Limb (tissue), 2 donors: ENCODE measurements around the gene NCKAP5.

ENCODE experiments used
- DNase-seq, 2 donors: peaks; one replicate each; pipeline ENCODE4 v3.0.0-alpha.2; 2016; ENCODE audit errors: extremely low spot score in 2 of 2

NCKAP5 gene

DNA sequence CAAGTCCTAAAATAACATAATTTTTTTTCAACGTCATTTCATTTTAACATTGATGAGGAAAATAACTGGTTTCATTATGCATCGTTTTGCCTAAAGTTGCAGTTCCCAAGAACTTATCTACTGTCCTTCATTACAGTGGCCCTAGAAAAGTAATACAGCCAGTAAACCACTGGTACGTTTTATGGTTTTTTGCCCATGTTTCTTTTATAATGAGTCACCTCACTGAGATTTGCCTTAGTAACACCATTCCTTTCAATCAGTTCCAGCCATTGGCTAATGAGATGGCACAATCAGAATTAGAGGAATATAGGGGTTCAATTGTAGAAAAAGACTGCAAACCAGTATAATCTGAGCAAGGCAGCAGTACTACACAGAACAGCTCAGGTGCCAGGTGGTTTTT lies 475.7 kb downstream of the NCKAP5 start:
- DNase-seq: no peak

- DNase-seq: no peak
These were observed 477.9 kb downstream of the NCKAP5 start for GRCh38 chr2:133090358-133090757.

DNA sequence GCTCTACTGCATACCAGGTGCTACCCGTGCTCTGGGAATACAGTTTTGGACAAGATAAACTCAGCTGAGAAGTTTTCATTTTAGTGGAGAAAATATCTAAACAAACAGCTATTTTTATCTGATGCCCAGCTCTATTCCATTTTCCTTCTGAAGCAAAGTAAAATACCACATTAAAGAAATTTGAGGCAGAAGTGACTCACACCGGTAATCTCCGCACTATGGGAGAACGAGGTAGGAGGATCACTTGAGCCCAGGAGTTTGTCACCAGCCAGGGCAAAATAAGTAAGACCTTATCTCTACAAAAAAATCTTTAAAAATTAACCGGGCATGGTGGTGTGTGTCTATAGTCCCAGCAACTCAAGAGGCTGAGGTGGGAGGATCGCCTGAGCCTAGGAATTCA lies 482.1 kb downstream of the NCKAP5 start:
- DNase-seq: no peak

GRCh38 chr2:133085646-133086045 lies 482.6 kb downstream of the NCKAP5 start:
- DNase-seq: no peak

DNA sequence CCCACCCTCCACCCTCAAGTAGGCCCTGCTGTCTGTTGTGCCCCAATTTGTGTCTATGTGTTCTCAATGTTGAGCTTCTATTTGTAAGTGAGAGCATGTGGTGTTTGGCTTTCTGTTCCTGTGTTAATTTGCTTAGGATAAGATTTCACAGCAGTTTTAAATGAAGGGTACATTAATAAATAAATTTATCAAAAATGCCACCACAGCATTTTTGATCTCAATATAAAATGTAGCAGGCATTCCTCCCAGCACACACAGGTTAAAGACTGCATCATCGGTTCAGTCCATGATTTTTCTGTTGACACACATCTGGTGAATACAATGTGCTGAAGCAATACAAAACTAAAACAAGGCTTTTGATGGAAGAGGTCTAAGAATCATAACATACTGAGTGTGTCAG lies 486.2 kb downstream of the NCKAP5 start:
- no peak for DNase-seq

DNA sequence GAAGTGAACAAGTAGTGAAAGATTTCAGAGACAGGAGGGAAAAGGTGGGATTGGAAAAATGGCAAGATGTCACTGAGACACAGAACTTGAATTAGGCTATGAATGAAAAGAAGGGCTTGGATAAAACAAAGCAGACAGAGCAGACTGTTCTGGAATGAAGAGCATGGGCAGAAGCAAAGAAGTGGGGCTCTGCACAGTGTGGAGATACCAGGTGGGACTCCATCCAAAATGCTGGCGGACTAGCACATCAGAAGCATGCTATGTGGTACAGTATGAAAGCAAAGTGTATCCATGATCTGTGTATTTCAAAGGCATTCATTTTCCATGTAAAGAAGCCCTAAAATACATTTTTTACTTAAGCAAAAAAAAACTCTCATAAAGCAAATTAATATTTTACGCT lies 487.4 kb downstream of the NCKAP5 start:
- no peak for DNase-seq

GRCh38 chr2:133078667-133079411 lies 489.4 kb downstream of the NCKAP5 start:
- DNase-seq: no peak

- DNase-seq: peak in 1 of 2 donors; percentile 41
These were observed 490.9 kb downstream of the NCKAP5 start for GRCh38 chr2:133077269-133077822.

GRCh38 chr2:133072837-133073694 lies 495.2 kb downstream of the NCKAP5 start:
- no peak for DNase-seq

DNA sequence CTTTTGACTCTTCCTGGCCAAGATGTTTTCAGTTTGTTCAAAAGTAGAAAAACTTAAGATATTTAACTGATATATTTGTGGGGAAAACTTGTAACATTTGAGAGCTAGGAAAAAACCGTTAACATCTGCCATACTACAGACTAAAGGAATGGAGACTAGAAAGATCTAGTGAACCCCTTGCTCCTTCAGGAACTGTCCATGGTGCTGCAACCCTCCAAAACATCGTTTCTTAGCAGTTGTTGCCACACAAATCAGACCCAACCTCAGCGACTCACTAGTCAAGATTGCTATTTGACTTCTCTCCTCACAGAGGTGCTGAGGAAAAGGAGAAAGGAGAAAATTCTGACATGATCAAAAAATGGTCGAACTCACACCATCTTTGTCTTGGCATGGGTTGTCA lies 504.5 kb downstream of the NCKAP5 start:
- peak; percentile 40 to 68 for DNase-seq

DNA sequence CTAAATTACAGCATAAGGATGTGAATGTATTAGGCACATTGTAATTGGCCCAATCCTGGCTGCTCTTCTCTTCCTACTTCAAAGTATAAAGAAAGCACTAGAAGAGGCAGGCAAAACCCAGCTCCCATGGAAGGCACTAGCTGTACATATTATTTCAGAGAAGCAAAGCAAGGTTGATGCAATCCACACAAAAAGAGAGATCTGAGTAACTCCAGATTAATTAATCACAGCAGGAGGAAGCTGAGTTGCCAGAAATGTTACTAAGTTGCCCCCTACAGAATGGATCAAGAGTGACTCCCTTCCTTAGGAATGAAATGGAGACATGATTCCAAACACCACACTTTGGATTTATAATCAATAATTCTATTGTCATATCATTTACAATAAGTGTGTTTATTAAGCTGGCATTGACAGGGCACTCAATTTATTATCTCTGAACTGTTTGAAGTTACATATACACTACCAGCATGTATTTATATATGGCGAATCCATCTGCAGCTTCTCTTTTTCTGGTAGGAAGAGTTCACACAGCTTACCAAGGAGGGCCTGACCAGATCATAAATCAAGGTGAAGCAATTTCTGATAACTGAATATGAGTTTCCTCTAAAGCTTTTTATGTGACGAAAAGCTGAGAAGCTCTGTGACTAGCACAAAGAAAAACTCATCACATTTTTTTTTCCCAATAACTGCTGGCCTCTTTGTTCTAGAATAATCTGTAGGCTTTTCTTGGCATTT lies 505.2 kb downstream of the NCKAP5 start:
- no peak for DNase-seq

GRCh38 chr2:133061874-133062593 lies 506.2 kb downstream of the NCKAP5 start:
- no peak for DNase-seq

GRCh38 chr2:133054297-133054696 lies 514.0 kb downstream of the NCKAP5 start:
- DNase-seq: no peak

- DNase-seq: no peak
These were observed 514.7 kb downstream of the NCKAP5 start for GRCh38 chr2:133053541-133053940.

DNA sequence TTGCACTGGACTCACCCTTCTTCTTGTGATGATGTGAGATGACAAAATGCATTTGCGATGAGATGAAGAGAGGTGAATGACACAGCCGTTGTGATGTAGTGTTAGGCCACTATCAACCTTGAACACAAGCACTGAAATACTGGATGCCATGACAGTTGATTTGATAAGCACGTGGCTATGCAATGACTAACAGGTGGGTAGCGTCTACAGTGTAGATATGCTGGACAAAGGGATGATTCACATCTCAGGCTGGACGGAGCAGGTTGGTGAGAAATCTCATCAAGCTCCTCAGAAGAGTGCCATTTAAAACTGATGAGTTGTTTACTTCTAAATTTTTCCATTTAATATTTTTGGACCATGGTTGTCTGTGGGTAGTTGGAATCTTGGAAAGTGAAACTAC lies 522.5 kb downstream of the NCKAP5 start:
- no peak for DNase-seq

- DNase-seq: no peak
These were observed 523.7 kb downstream of the NCKAP5 start for GRCh38 chr2:133044556-133044955.

DNA sequence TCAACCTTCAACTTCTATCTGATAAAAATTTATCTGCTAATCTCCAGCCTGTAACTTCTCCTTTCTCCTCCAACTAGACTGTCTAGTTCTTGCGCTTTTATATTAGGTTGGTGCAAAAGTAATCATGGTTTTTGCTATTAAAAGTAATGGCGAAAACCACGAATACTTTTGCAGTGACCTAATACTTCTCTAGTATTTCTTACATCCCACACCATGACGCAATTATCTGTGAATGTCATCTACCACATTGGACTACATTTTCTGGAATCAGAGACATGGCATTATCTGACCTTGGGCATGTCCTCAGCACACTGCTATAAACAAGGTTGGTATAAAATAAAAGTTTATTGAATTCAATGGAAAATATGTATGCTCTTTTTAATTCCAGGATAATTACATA lies 528.1 kb downstream of the NCKAP5 start:
- DNase-seq: no peak

GRCh38 chr2:133039531-133039930 lies 528.7 kb downstream of the NCKAP5 start:
- no peak for DNase-seq

GRCh38 chr2:133026536-133027177 lies 541.6 kb downstream of the NCKAP5 start:
- peak in 1 of 2 donors; percentile 2 for DNase-seq

GRCh38 chr2:133025004-133025403 lies 543.3 kb downstream of the NCKAP5 start:
- no peak for DNase-seq
